Activated naive CD4-positive, alpha-beta T cell treated with anti-CD3 and anti-CD28 coated beads for 36 hours (primary cell): ENCODE results near the gene TJP1. TPM values are rescaled to one million over a fixed set of nuclear protein-coding genes. Genes with fewer than 3 reads are reported as not detected.

ENCODE experiments used
- CTCF ChIA-PET: fragments of 350-600 bp; sonication (Branson Sonifier 250); formaldehyde crosslinking; loops from one replicate; lab custom pipeline; 2021; ENCODE audit warnings: antibody characterized with exemption; lab: Charles Lee
- DNase-seq: peaks from one replicate; pipeline ENCODE4 v3.0.0-alpha.2; 2020
- H3K27ac Mint-ChIP-seq: one replicate; pipeline ENCODE4 v1.8.0; 2021; ENCODE audit warnings: mild to moderate bottlenecking, mixed read lengths
- H3K27me3 Mint-ChIP-seq: one replicate; pipeline ENCODE4 v1.8.0; 2021; ENCODE audit warnings: low read depth, mixed read lengths
- H3K36me3 Mint-ChIP-seq: one replicate; pipeline ENCODE4 v1.8.0; 2021; ENCODE audit warnings: low read depth, mixed read lengths
- H3K4me1 Mint-ChIP-seq: one replicate; pipeline ENCODE4 v1.8.0; 2021; ENCODE audit warnings: low read depth, mixed read lengths
- H3K4me3 Mint-ChIP-seq: one replicate; pipeline ENCODE4 v1.8.0; 2021; ENCODE audit warnings: mild to moderate bottlenecking, moderate library complexity, mixed read lengths
- H3K9me3 Mint-ChIP-seq: one replicate; pipeline ENCODE4 v1.8.0; 2021; ENCODE audit warnings: mixed read lengths
- intact Hi-C: fragments of 100-400 bp; cut with micrococcal nuclease; formaldehyde crosslinking; loops from one replicate; pipeline ENCODE4 v1.15.1; 2023
- total RNA-seq, 2 experiments: library from RNA; stranded (reverse); gene quantifications; one replicate each; pipeline ENCODE4 v1.2.3, GENCODE V29; 2021

Gene TJP1
- total RNA-seq, 2 experiments from 2014 or later, result not detected

DNA sequence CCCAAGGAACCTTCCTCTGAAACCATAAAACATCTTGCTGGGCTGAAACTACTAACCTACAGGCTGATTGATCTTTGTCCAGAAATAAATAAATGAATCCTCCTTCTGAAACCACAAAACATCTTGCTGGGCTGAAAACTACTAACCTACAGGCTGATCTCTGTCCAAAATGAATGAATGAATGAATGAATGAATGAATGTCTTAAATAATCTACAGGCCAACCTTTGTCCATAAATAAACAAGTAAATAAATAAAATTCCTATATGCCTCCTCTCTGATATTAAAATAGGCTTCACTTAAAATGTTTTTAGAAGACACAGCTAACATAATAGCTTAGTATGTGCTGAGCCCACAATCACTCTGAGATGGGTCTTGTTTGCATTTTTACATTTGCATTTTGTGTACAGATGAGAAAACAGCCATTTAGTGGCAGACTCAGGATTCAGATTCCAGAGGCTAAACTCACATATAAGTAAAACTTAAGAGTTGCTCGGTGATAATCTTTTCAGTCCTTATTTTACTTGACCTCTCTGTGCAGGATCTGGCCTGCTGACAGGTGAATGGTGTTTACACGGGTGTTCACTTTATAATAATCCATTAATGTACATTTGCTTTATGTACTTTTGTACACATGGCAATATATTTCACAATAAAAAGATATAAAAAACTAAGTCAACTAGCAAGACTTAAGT lies 10.4 kb downstream of the TJP1 start:
- CTCF ChIA-PET, result no interaction called here
- DNase-seq, result no peak
- Mint-ChIP-seq H3K9me3 (peaks cover 3% of the 10 kb centered on the region), H3K4me3 (no peak overlapping the region), H3K36me3 (no peaks in the 10 kb centered on the region), H3K4me1 (no peaks in the 10 kb centered on the region), H3K27ac (no peak overlapping the region), H3K27me3 (peaks cover 70% of the 10 kb centered on the region)
- intact Hi-C loops, result no loop called here

DNA sequence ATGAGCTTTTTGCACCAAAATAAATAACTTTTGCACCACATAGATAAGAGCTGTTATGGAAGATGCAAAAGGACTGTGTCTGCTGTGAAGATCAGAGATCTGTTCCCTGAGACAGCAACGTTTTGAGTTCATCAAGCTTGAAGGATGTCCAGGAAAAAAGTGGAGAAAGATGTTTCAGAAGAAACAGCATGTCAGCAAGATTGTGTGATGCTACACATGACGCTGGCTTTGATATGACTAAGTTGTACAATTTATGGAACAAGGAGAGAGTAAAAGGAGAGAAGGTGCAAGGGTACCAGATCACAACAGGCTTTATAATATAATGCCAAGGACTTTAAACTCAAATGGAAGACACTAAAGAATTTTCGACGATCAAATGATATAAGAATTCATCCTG lies 16.6 kb downstream of the TJP1 start:
- CTCF ChIA-PET, result no interaction called here
- Mint-ChIP-seq H3K36me3 (no peaks in the 10 kb centered on the region), H3K4me1 (no peaks in the 10 kb centered on the region), H3K4me3 (no peak overlapping the region), H3K27me3 (peaks cover 55% of the 10 kb centered on the region), H3K27ac (no peak overlapping the region), H3K9me3 (peaks cover 2% of the 10 kb centered on the region)
- DNase-seq, result no peak
- intact Hi-C loops, result no loop called here

DNA sequence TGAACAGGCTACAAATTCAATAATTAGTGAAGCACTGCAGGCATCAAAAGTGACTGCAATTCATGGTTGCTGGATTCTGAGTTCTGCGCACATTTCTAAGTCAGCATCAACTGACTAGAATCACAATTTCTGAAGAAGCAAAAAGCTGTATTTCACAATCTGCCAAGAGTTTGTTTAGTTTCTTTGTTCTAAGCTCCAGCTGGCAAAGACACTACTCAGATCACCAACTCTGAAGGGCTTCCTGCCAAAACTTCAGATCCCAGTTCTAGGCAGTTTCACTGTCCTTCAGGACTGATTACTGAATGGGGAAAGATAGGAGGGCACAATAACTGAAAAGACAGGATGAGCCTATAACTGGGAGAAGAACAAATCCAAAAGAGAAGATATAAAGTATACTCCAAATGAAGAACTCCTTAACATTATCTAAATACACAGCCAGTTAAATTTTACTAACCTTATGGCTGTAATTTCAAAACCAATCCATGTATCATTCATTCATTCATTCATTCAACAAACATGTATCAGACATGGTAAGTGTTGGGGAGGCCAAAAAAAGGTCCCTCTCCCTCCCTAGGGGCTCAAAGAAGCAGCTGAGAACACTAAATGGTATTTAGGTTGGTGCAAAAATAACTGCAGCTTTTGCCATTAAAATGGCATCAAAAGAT lies 17.1 kb downstream of the TJP1 start:
- Mint-ChIP-seq H3K27me3 (peaks cover 51% of the 10 kb centered on the region), H3K36me3 (no peaks in the 10 kb centered on the region), H3K4me1 (no peaks in the 10 kb centered on the region), H3K9me3 (peaks cover 2% of the 10 kb centered on the region), H3K4me3 (no peak overlapping the region), H3K27ac (no peak overlapping the region)
- intact Hi-C loops, result no loop called here
- DNase-seq, result no peak
- CTCF ChIA-PET, result no interaction called here

DNA sequence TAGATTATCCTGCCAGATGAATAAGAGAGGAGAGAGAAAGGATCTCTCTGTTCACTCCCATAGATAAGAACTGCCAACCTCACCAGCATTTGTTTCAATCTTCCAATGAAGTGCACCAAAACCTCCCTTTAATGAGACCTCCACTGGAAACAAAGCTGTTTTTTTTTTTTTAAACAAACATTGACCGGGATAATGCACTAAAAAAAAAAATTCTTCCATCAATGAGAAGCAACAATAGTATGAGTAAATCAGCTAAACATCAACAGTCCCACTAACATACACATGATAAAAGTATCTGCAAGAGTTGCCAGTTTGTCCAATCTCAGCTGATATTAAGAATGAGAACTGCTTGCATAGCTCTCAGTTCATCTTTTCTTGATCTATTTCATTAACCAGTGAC lies 19.9 kb downstream of the TJP1 start:
- no peaks in the 10 kb centered on the region for H3K36me3 Mint-ChIP-seq
- CTCF ChIA-PET, result no interaction called here
- H3K4me1 Mint-ChIP-seq, result no peaks in the 10 kb centered on the region
- H3K9me3 Mint-ChIP-seq, result peaks cover 2% of the 10 kb centered on the region
- intact Hi-C loops, result no loop called here
- H3K4me3 Mint-ChIP-seq, result no peak overlapping the region
- H3K27me3 Mint-ChIP-seq, result peaks cover 51% of the 10 kb centered on the region
- no peak for DNase-seq
- no peak overlapping the region for H3K27ac Mint-ChIP-seq

DNA sequence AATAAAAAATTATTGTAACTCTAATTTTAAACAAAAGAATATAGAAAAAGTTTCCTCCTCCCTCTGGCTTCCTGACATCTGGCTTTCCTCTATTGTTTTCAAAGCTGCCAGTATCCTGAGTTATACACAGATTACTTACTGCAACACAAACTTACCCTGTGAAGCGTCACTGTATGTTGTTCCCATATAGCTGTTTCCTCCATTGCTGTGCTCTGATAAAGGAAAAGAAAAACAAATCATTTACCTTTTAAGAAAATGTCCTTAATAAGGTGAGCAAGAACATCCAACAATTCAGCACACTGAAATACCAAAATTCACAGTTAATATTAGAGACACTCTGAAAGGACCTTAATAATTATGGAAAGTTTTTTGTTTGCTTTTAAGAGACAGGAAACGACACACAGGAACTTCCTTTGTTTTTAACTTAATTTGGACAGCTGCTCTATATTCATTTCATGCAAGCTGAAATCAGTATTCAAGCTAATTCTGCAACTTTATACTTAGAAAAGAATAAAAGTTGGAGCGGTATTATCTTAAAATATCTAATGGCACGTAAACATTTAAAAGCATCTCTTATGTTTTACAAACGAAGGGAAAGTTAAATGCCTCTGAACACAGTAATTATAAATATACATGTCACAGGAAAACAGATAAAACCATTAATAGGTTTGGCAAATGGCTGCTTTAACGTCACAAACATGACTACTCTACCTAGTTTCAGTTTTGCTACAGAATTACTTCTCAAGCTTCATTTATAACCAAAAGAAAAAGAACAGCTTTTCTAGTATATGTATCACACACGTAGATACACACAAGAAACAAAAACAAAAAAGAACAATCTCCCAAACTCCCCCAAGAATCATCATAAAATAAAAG lies 21.5 kb downstream of the TJP1 start:
- CTCF ChIA-PET, result interaction anchor here (0.6 kb wide), 1 partner anchor 237 kb away, joined by 4 read pairs; no protein-coding TSS in a partner anchor
- no peaks in the 10 kb centered on the region for H3K4me1 Mint-ChIP-seq
- peaks cover 41% of the 10 kb centered on the region for H3K27me3 Mint-ChIP-seq

DNA sequence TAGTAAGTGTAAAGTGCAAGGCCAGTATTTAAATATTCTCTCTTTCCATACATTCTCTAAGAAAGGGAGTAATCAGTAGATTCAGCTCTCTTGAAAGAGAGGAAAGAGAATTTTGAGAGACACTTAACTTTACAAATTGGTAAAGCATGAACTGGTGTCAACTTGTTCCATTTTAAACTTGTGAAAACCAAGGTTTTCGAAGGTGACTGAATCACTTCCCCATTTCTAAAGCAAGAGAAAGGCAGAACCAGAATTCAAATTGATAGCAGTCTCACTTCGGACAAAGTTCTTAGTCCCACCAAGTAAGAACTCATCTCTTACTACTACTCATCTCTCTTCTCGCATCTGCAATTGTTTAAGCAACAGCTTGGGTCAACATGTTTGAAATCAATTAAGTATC lies 22.4 kb downstream of the TJP1 start:
- Mint-ChIP-seq H3K9me3 (peaks cover 2% of the 10 kb centered on the region), H3K27me3 (peaks cover 38% of the 10 kb centered on the region), H3K4me3 (no peak overlapping the region), H3K36me3 (no peaks in the 10 kb centered on the region), H3K27ac (no peak overlapping the region), H3K4me1 (no peaks in the 10 kb centered on the region)
- intact Hi-C loops, result no loop called here
- no peak for DNase-seq
- CTCF ChIA-PET, result no interaction called here

More for the DNA sequence above, 21.5 kb downstream of the TJP1 start:
- Mint-ChIP-seq H3K36me3 (no peaks in the 10 kb centered on the region), H3K27ac (no peak overlapping the region), H3K4me3 (no peak overlapping the region), H3K9me3 (peaks cover 2% of the 10 kb centered on the region)
- no peak for DNase-seq
- intact Hi-C loops, result no loop called here

DNA sequence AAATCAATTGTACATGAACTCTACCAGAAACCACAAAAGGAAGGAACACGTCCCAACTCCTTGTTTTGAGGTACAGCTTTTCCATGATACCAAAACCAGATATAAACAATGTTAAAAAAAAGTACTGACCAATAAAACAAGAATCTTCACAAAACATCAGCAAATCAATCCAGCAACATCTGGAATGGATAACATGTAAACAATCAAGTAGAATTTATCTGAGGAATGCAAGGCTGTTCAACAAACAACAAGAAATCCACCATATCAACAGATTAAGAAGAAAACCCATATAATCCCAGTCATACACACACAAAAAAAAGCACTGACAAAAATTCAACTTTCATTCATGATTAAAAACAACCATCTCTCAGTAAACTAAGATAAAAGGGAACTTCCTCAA lies 26.7 kb downstream of the TJP1 start:
- no peaks in the 10 kb centered on the region for H3K9me3 Mint-ChIP-seq
- no peak overlapping the region for H3K27ac Mint-ChIP-seq
- peaks cover 47% of the 10 kb centered on the region for H3K27me3 Mint-ChIP-seq
- DNase-seq, result no peak
- H3K4me1 Mint-ChIP-seq, result no peaks in the 10 kb centered on the region
- no peaks in the 10 kb centered on the region for H3K36me3 Mint-ChIP-seq
- intact Hi-C loops, result no loop called here
- no peak overlapping the region for H3K4me3 Mint-ChIP-seq
- CTCF ChIA-PET, result no interaction called here

DNA sequence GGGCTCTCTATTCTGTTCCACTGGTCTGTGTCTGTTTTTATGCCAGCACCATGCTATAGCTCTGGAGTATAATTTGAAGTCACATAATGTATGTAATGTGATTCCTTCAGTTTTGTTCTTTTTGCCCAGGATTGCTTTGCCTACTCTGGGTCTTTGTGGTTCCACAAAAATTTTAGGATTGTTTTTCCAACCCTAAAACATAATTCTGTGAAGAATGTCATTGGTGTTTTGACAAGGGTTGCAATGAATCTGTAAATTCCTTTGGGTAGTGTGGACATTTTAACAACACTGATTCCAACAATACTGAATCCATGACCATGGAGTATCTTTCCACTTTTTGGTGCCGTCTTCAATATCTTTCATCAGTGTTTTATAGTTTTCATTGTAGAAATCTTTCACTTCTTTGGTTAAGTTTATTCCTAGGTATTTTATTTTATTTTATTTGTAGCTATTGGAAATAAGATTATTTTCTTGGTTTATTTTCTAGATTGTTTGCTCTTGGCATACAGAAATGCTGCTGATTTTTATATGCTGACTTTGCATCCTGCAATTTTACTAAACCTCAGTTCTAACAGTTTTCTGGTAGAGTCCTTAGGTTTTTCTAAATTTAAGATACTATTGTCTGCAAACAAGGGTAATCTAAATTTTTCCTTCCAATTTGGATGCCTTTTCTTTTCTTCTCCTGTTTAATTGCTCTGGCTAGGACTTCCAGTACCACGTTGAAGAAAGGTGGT lies 29.7 kb downstream of the TJP1 start:
- no peaks in the 10 kb centered on the region for H3K36me3 Mint-ChIP-seq
- H3K27me3 Mint-ChIP-seq, result peaks cover 40% of the 10 kb centered on the region
- no peaks in the 10 kb centered on the region for H3K4me1 Mint-ChIP-seq
- intact Hi-C loops, result no loop called here
- DNase-seq, result no peak
- CTCF ChIA-PET, result no interaction called here
- H3K9me3 Mint-ChIP-seq, result no peaks in the 10 kb centered on the region
- H3K27ac Mint-ChIP-seq, result no peak overlapping the region
- no peak overlapping the region for H3K4me3 Mint-ChIP-seq

DNA sequence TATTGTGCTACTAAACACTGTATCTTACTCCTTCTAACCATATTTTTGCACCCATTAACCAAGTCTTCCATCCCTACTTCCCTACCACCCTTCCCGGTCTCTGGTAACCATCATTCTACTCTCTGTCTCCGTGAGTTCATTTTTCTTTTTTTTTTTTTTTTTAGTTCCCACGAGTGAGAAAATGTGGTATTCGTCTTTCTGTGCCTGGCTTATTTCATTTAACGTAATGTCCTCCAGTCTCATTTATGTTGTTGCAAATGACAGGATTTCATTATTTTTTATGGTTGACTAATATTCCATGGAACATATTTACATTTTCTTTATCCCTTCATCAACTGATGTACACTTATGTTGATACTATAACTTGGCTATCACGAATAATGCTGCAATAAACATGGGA lies 31.7 kb downstream of the TJP1 start:
- Mint-ChIP-seq H3K9me3 (no peaks in the 10 kb centered on the region), H3K4me3 (no peak overlapping the region)

DNA sequence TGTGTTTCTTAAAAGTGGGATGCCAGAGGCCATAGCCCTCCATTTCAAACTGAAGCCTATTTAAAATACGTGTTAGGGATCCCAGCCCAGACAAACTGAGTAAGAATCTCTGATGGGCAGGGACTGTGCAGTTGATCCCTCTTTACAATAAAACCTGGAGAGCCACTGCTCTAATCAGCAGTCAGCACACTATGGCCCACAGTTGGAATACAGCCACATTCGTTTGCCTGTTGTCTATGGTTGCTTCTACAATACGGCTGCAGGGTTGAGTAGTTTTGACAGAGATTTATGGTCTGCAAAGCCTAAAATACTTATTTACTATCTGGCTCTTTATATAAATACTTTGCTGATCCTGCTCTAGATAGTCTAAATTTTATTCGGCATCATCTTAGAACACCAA lies 32.4 kb downstream of the TJP1 start:
- Mint-ChIP-seq H3K27ac (no peak overlapping the region), H3K27me3 (peaks cover 35% of the 10 kb centered on the region), H3K4me1 (no peaks in the 10 kb centered on the region), H3K36me3 (no peaks in the 10 kb centered on the region), H3K9me3 (no peaks in the 10 kb centered on the region), H3K4me3 (no peak overlapping the region)
- no peak for DNase-seq
- CTCF ChIA-PET, result no interaction called here
- intact Hi-C loops, result no loop called here

More for the DNA sequence above, 31.7 kb downstream of the TJP1 start:
- Mint-ChIP-seq H3K4me1 (no peaks in the 10 kb centered on the region), H3K36me3 (no peaks in the 10 kb centered on the region), H3K27me3 (peaks cover 34% of the 10 kb centered on the region), H3K27ac (no peak overlapping the region)
- CTCF ChIA-PET, result no interaction called here
- DNase-seq, result no peak
- intact Hi-C loops, result no loop called here

DNA sequence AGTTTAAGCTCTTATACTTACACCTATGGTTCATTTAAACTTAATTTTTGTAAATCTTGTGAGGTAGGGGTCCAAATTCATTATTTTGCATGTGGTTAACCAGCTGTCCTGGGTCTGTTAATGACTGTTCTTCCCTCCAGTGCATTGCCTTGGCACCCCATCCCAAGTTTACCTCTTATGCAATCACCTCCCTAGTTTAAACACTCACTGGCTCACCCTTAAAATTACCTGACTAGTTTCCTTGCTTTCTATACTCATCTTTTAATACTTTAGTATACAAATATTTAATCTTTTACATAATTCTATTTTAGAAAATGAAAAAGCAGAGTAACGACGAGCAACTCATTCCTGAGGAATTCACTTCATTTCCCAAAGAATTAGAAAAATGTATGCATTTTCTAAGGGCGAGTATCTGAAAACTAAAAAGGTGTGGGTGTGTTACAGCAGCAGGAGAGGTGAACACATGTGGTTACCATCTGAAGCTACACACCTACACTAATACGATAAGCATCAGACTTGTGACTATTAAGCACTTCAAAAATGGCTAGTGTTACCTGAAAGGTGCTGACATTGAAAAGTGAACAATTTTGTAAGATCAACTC lies 33.7 kb downstream of the TJP1 start:
- intact Hi-C loops, result no loop called here
- CTCF ChIA-PET, result no interaction called here
- Mint-ChIP-seq H3K4me3 (no peak overlapping the region), H3K27ac (no peak overlapping the region), H3K4me1 (no peaks in the 10 kb centered on the region), H3K27me3 (peaks cover 29% of the 10 kb centered on the region), H3K36me3 (no peaks in the 10 kb centered on the region), H3K9me3 (no peaks in the 10 kb centered on the region)
- no peak for DNase-seq

DNA sequence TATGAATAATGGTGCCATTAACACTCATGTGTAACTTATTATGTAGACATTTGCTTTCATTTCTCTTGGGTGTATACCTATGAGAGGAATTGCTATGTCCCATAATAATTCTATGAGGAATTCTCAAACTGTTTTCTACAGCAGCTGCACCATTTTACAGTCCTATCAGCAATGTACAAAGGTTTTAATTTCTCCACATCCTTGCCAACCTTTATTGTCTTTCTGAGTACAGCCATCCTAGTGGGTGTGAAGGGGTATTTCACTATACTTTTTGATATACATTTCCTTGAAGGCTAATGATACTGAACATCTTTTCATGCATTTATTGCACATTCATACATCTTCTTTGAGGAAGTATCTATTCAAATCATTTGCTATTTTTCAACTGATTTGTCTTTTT lies 34.5 kb downstream of the TJP1 start:
- Mint-ChIP-seq H3K4me1 (no peaks in the 10 kb centered on the region), H3K9me3 (no peaks in the 10 kb centered on the region), H3K36me3 (no peaks in the 10 kb centered on the region), H3K27ac (no peak overlapping the region), H3K27me3 (peaks cover 27% of the 10 kb centered on the region), H3K4me3 (no peak overlapping the region)
- CTCF ChIA-PET, result interaction anchor here (0.6 kb wide), 1 partner anchor 293 kb away, joined by 3 read pairs; no protein-coding TSS in a partner anchor
- intact Hi-C loops, result no loop called here
- no peak for DNase-seq
